ENCODE results near the gene ZNF385B.

Gene ZNF385B

GRCh38 chr2:179569831-179570233, 291.6 kb downstream of the ZNF385B start:
- Histone ChIP-seq H3K9me3 (ENCODE audit: control insufficient read depth, insufficient read depth, low read length) (no peaks in the 10 kb centered on the region), H3K27me3 (ENCODE audit: control insufficient read depth, insufficient read depth, low read length) (peaks cover 7% of the 10 kb centered on the region), H3K4me3 (ENCODE audit: low read depth, low read length) (no peak overlapping the region), H3K9ac (ENCODE audit: low read depth, low read length) (no peak overlapping the region), H3K4me1 (ENCODE audit: control insufficient read depth, insufficient read depth, low read length) (peaks cover 6% of the 10 kb centered on the region), H3K36me3 (ENCODE audit: control insufficient read depth, insufficient read depth, low read length) (no peaks in the 10 kb centered on the region)

GRCh38 chr2:179565807-179566206, 295.6 kb downstream of the ZNF385B start:
- Histone ChIP-seq H3K27me3 (ENCODE audit: control insufficient read depth, insufficient read depth, low read length) (peaks cover 14% of the 10 kb centered on the region), H3K9me3 (ENCODE audit: control insufficient read depth, insufficient read depth, low read length) (no peaks in the 10 kb centered on the region), H3K4me3 (ENCODE audit: low read depth, low read length) (no peak overlapping the region), H3K36me3 (ENCODE audit: control insufficient read depth, insufficient read depth, low read length) (no peaks in the 10 kb centered on the region), H3K4me1 (ENCODE audit: control insufficient read depth, insufficient read depth, low read length) (peaks cover 12% of the 10 kb centered on the region), H3K9ac (ENCODE audit: low read depth, low read length) (no peak overlapping the region)

GRCh38 chr2:179562330-179562885, 299.0 kb downstream of the ZNF385B start:
- Histone ChIP-seq H3K9me3 (ENCODE audit: control insufficient read depth, insufficient read depth, low read length) (no peaks in the 10 kb centered on the region), H3K27me3 (ENCODE audit: control insufficient read depth, insufficient read depth, low read length) (peaks cover 14% of the 10 kb centered on the region), H3K36me3 (ENCODE audit: control insufficient read depth, insufficient read depth, low read length) (no peaks in the 10 kb centered on the region), H3K9ac (ENCODE audit: low read depth, low read length) (no peak overlapping the region), H3K4me1 (ENCODE audit: control insufficient read depth, insufficient read depth, low read length) (peaks cover 8% of the 10 kb centered on the region), H3K4me3 (ENCODE audit: low read depth, low read length) (no peak overlapping the region)

- H3K36me3 ChIP-seq (ENCODE audit: control insufficient read depth, insufficient read depth, low read length) = no peaks in the 10 kb centered on the region
- H3K4me3 ChIP-seq (ENCODE audit: low read depth, low read length) = no peak overlapping the region
- H3K4me1 ChIP-seq (ENCODE audit: control insufficient read depth, insufficient read depth, low read length) = peaks cover 8% of the 10 kb centered on the region
- H3K9ac ChIP-seq (ENCODE audit: low read depth, low read length) = no peak overlapping the region
- peaks cover 14% of the 10 kb centered on the region for H3K27me3 ChIP-seq (ENCODE audit: control insufficient read depth, insufficient read depth, low read length)
- no peaks in the 10 kb centered on the region for H3K9me3 ChIP-seq (ENCODE audit: control insufficient read depth, insufficient read depth, low read length)
These were observed 299.7 kb downstream of the ZNF385B start for GRCh38 chr2:179561702-179562101.

GRCh38 chr2:179560257-179560735, 301.1 kb downstream of the ZNF385B start:
- no peaks in the 10 kb centered on the region for H3K9me3 ChIP-seq (ENCODE audit: control insufficient read depth, insufficient read depth, low read length)
- H3K4me1 ChIP-seq (ENCODE audit: control insufficient read depth, insufficient read depth, low read length) = peaks cover 8% of the 10 kb centered on the region
- no peak overlapping the region for H3K4me3 ChIP-seq (ENCODE audit: low read depth, low read length)
- no peak overlapping the region for H3K9ac ChIP-seq (ENCODE audit: low read depth, low read length)
- H3K27me3 ChIP-seq (ENCODE audit: control insufficient read depth, insufficient read depth, low read length) = peaks cover 11% of the 10 kb centered on the region
- no peaks in the 10 kb centered on the region for H3K36me3 ChIP-seq (ENCODE audit: control insufficient read depth, insufficient read depth, low read length)

GRCh38 chr2:179559108-179559806, 302.2 kb downstream of the ZNF385B start:
- Histone ChIP-seq H3K4me3 (ENCODE audit: low read depth, low read length) (no peak overlapping the region), H3K9ac (ENCODE audit: low read depth, low read length) (no peak overlapping the region), H3K9me3 (ENCODE audit: control insufficient read depth, insufficient read depth, low read length) (no peaks in the 10 kb centered on the region), H3K36me3 (ENCODE audit: control insufficient read depth, insufficient read depth, low read length) (no peaks in the 10 kb centered on the region), H3K4me1 (ENCODE audit: control insufficient read depth, insufficient read depth, low read length) (peaks cover 8% of the 10 kb centered on the region), H3K27me3 (ENCODE audit: control insufficient read depth, insufficient read depth, low read length) (peaks cover 5% of the 10 kb centered on the region)

GRCh38 chr2:179558010-179558934, 303.1 kb downstream of the ZNF385B start:
- peaks cover 8% of the 10 kb centered on the region for H3K4me1 ChIP-seq (ENCODE audit: control insufficient read depth, insufficient read depth, low read length)

GRCh38 chr2:179556425-179556824, 305.0 kb downstream of the ZNF385B start:
- H3K9ac ChIP-seq (ENCODE audit: low read depth, low read length) = no peak overlapping the region
- no peaks in the 10 kb centered on the region for H3K36me3 ChIP-seq (ENCODE audit: control insufficient read depth, insufficient read depth, low read length)
- H3K27me3 ChIP-seq (ENCODE audit: control insufficient read depth, insufficient read depth, low read length) = no peaks in the 10 kb centered on the region
- H3K4me3 ChIP-seq (ENCODE audit: low read depth, low read length) = no peak overlapping the region
- H3K4me1 ChIP-seq (ENCODE audit: control insufficient read depth, insufficient read depth, low read length) = peaks cover 9% of the 10 kb centered on the region
- no peaks in the 10 kb centered on the region for H3K9me3 ChIP-seq (ENCODE audit: control insufficient read depth, insufficient read depth, low read length)

More at GRCh38 chr2:179558010-179558934, 303.1 kb downstream of the ZNF385B start:
- Histone ChIP-seq H3K27me3 (ENCODE audit: control insufficient read depth, insufficient read depth, low read length) (no peaks in the 10 kb centered on the region), H3K9me3 (ENCODE audit: control insufficient read depth, insufficient read depth, low read length) (no peaks in the 10 kb centered on the region), H3K4me3 (ENCODE audit: low read depth, low read length) (no peak overlapping the region), H3K9ac (ENCODE audit: low read depth, low read length) (no peak overlapping the region), H3K36me3 (ENCODE audit: control insufficient read depth, insufficient read depth, low read length) (no peaks in the 10 kb centered on the region)

GRCh38 chr2:179555691-179556283, 305.6 kb downstream of the ZNF385B start:
- H3K9me3 ChIP-seq (ENCODE audit: control insufficient read depth, insufficient read depth, low read length) = no peaks in the 10 kb centered on the region
- no peaks in the 10 kb centered on the region for H3K36me3 ChIP-seq (ENCODE audit: control insufficient read depth, insufficient read depth, low read length)
- H3K4me3 ChIP-seq (ENCODE audit: low read depth, low read length) = no peak overlapping the region
- no peaks in the 10 kb centered on the region for H3K27me3 ChIP-seq (ENCODE audit: control insufficient read depth, insufficient read depth, low read length)
- H3K9ac ChIP-seq (ENCODE audit: low read depth, low read length) = no peak overlapping the region
- peaks cover 15% of the 10 kb centered on the region for H3K4me1 ChIP-seq (ENCODE audit: control insufficient read depth, insufficient read depth, low read length)

GRCh38 chr2:179554639-179555386, 306.6 kb downstream of the ZNF385B start:
- Histone ChIP-seq H3K9me3 (ENCODE audit: control insufficient read depth, insufficient read depth, low read length) (no peaks in the 10 kb centered on the region), H3K9ac (ENCODE audit: low read depth, low read length) (no peak overlapping the region), H3K4me1 (ENCODE audit: control insufficient read depth, insufficient read depth, low read length) (peaks cover 19% of the 10 kb centered on the region), H3K36me3 (ENCODE audit: control insufficient read depth, insufficient read depth, low read length) (no peaks in the 10 kb centered on the region), H3K4me3 (ENCODE audit: low read depth, low read length) (no peak overlapping the region), H3K27me3 (ENCODE audit: control insufficient read depth, insufficient read depth, low read length) (no peaks in the 10 kb centered on the region)

- Histone ChIP-seq H3K9ac (ENCODE audit: low read depth, low read length) (no peak overlapping the region), H3K4me3 (ENCODE audit: low read depth, low read length) (no peak overlapping the region), H3K9me3 (ENCODE audit: control insufficient read depth, insufficient read depth, low read length) (no peaks in the 10 kb centered on the region), H3K27me3 (ENCODE audit: control insufficient read depth, insufficient read depth, low read length) (no peaks in the 10 kb centered on the region), H3K36me3 (ENCODE audit: control insufficient read depth, insufficient read depth, low read length) (no peaks in the 10 kb centered on the region), H3K4me1 (ENCODE audit: control insufficient read depth, insufficient read depth, low read length) (peaks cover 24% of the 10 kb centered on the region)
These were observed 308.0 kb downstream of the ZNF385B start for GRCh38 chr2:179553382-179553781.

Measured in iPS-15b (cell line).